ENCODE measurements around the gene ZXDC.

ZXDC gene

DNA sequence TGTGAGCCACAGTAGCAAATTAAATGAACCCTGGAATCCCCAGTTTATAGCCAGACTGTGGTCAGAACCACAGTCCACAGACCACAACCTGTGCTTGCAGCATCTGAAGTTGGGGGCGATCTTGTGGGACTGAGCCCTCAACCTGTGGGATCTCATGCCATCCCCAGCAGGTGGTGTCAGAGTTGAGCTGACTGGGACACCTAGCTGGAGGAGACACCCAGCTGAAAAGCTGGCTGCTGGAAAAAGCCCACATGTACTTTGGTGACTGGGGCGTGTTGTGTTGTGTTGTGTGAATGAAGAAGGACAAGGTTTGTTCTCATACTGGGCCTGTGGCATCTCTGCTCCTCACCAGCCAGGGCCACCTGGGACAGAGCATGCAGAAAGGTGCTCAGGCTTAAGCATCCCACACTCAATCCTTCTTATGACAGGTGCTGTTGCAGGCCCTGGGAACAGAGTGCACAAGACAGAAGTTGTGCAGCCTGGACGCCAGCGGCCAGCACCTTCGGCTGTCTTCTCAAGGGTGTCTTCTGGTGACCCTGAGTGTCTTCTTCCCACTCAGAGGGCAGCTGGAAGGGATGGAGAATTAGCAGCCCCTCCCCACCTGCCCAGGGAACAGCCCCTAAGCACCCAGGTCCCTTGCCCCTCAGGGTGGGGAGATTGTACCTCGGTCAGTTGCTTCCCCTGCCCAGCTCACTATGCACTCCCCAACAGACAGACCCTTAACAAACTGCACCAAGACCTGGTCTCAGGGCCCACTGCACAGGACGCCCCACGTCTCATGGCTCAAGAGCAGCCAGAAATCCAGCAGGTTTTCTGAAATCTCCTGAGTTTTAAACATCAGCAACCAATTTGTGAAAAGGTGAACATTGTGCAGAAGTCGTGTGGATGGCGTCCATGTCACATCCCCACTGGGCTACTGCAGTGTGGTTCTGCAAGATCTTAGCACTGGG lies 44.1 kb upstream of the ZXDC start:
- DNase-seq (ENCODE audit: low read depth), result no peak
- TF ChIP-seq, protein P1, sequence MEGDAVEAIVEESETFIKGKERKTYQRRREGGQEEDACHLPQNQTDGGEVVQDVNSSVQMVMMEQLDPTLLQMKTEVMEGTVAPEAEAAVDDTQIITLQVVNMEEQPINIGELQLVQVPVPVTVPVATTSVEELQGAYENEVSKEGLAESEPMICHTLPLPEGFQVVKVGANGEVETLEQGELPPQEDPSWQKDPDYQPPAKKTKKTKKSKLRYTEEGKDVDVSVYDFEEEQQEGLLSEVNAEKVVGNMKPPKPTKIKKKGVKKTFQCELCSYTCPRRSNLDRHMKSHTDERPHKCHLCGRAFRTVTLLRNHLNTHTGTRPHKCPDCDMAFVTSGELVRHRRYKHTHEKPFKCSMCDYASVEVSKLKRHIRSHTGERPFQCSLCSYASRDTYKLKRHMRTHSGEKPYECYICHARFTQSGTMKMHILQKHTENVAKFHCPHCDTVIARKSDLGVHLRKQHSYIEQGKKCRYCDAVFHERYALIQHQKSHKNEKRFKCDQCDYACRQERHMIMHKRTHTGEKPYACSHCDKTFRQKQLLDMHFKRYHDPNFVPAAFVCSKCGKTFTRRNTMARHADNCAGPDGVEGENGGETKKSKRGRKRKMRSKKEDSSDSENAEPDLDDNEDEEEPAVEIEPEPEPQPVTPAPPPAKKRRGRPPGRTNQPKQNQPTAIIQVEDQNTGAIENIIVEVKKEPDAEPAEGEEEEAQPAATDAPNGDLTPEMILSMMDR (IDR thresholded peaks at IDR 0.05; ENCODE audit: low read length, missing control alignments), result no peak
- H3K4me3 ChIP-seq (replicated peaks; ENCODE audit: low read depth, low read length), result no peak overlapping the region

DNA sequence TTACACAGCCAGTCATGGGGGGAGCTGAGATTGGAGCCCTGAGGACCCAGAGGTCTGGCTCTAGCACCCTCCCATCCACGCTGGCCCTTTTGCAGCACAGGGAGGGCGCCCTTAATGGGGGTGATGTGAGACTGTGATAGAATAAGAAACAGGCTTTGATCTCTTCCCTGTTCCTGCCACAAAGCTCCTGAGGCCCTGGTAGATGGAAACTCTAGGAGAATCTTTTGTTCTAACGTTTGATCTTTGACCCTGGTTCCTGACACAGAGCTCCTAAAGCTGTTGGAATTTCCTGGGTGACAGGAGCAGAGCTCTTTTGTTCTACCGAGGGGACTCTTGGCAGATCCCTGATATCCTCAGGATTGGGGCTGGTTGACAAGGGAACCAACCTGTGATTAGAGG lies 43.1 kb upstream of the ZXDC start:
- no peak overlapping the region for H3K4me3 ChIP-seq (replicated peaks; ENCODE audit: low read depth, low read length)
- TF ChIP-seq, protein P1 (IDR thresholded peaks at IDR 0.05; ENCODE audit: low read length, missing control alignments), result no peak
- no peak for DNase-seq (ENCODE audit: low read depth)

DNA sequence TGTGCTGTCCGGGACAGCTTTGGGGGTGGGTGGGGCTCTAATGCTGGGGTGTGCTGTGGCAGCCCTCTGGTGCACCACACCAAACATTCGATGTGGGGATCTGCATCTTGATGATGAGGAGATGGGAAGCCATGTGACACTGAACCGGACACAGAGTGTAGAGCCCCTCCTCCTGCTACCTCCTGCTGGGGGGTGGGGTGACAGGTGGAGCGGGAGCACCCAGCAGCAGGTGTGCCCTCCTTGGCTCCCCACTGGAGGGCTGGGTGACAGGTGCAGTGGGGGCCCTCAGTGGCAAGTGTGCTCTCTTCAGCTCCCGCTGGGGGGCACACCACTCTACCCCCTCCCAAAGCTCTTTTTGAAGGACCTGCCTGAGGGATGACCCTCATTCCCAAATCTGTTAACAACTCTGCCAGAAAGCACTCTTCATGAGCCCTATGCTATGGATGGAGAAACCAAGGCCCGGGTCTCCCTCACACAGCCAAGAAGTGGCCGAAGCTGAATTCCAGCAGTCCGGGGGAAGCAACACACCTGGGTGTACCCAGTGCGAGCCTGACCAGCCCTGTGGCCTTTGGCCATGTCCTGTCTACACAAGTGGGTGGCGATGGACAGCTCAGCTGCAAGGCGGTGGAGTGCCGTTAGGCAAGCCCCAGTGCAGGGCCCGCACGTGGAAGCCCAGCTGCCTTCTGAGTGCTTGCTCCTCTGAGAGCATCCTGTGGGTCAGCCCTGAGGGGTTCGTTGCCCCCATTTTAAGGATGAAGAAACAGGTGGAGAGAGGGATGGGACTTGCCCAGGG lies 42.5 kb upstream of the ZXDC start:
- no peak overlapping the region for H3K4me3 ChIP-seq (replicated peaks; ENCODE audit: low read depth, low read length)
- no peak for DNase-seq (ENCODE audit: low read depth)
- TF ChIP-seq, protein P1 (IDR thresholded peaks at IDR 0.05; ENCODE audit: low read length, missing control alignments), result no peak

DNA sequence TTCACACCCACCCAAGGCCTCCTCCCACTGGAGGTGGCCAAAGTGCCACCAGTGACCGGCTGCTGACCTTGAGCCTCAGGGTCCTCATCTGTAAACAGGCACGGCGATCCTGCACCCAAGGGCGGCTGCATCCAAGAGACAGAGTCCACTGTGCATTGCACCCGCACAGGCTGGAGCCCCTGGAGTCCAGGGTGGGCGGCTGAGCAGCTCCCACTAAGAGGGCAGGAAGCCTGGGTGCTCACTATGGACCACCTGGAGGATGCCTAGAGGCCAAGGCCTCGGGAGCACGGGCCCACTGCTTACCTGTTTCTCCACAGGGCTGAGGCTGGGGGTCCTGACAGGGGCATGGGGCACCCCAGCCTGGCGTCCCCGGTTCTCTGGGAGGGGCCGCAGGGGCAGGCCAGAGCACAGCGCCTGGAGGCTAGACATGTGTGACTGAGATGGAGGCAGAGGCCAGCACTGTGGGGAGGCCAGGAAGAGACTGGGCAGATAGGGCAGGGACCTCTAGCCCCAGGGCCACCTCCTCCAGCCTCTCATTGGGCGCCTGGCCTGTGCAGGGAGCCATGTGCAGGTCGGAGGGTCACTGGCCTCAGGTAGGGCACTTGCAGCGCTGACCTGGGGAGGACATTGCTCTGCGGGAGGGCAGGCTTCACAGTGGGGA lies 41.7 kb upstream of the ZXDC start, which contains the start of gene UROC1:
TSS of gene UROC1 (minus strand) at position 483 of the 661 bp plus-strand sequence. CDS start at position 429, 54 bp downstream.
- TF ChIP-seq, protein P1 (IDR thresholded peaks at IDR 0.05; ENCODE audit: low read length, missing control alignments), result no peak
- no peak within 1 kb of the TSS for H3K4me3 ChIP-seq (replicated peaks; ENCODE audit: low read depth, low read length)
- DNase-seq (ENCODE audit: low read depth), result no peak

DNA sequence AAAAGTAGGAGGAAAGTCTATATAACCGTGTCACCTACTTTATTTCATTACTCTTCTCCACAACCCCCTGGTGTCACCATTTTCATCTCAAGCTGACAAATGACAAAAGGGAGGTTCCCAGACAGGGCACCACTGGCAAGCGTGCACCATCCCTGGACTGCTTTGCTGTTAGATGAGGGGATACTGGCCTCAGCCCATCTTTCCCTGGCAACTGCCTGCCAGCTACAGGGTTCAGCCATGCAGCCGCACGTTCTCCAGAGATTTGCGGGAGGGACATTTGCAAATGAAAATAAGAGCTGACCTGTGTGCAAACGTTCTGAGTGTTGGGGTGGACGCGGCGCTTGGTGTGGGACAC lies 41.2 kb upstream of the ZXDC start:
- DNase-seq (ENCODE audit: low read depth), result no peak
- H3K4me3 ChIP-seq (replicated peaks; ENCODE audit: low read depth, low read length), result no peak overlapping the region
- TF ChIP-seq, protein P1 (IDR thresholded peaks at IDR 0.05; ENCODE audit: low read length, missing control alignments), result no peak

DNA sequence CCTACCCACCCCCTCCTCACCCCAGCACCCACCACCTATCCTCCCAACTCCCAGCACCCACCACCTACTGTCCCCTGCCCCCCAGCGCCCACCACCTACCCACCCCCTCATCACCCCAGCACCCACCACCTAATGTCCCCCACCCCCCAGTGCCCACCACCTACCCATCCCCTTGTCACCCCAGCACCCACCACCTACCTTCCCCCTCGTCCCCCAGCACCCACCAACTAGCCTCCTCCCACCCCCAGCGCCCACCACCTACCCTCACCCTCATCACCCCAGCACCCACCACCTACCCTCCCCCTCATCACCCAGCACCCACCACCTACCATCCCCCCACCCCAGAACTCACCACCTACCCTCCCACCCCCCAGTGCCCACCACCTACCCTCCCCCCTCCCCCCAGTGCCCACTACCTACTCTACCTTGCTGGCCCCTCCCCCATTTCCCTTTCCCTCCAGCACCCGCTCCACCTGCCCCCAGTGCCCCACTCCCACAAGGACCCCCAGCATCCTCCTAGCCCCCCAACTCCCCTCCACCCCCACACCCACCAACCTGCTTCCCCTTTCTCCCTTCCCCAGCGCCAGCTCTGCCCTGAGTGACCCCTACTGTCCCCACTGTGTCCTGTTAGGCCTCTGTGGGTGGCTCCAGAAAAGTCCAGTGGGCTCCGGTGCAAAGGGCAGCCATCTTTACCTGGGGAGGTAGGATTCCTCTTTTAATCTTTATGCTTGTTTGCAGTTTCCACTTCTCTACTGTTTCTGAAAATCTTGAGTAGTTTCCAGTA lies 40.7 kb upstream of the ZXDC start:
- no peak overlapping the region for H3K4me3 ChIP-seq (replicated peaks; ENCODE audit: low read depth, low read length)
- no peak for DNase-seq (ENCODE audit: low read depth)
- TF ChIP-seq, protein P1 (IDR thresholded peaks at IDR 0.05; ENCODE audit: low read length, missing control alignments), result no peak

Data from fibroblast of pulmonary artery (primary cell).